ENCODE data around the gene COX7A1. TPM values are rescaled to one million over a fixed set of nuclear protein-coding genes. Genes with fewer than 3 reads are reported as not detected.
"Not testable (repeated sequence)": the region's sequence is repeated elsewhere in the genome, so short reads cannot be mapped to it uniquely, and the experiment has no call there.

COX7A1 gene
- total RNA-seq, 3 donors from 2014 or later, result 20.8 to 69.3 (median 29.5) TPM

DNA sequence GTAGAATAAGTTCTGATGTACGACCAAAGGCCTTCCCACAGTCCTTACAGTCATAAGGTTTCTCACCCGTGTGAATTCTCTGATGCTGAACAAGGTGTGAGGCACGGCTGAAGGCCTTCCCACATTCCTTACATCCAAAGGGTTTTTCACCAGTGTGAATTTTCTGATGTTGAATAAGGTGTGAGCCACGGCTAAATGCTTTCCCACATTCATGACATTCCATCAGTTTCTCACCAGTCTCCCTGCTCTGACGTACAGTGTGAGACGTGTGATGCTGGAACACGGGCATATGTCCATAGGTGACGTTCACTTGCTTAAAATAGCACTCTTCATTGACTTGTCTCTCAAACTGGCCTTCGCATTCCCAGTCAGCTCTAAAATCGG is 31.0 kb upstream of the COX7A1 start:
- no peaks in the 10 kb centered on the region for H3K36me3 ChIP-seq
- no peaks in the 10 kb centered on the region for H3K4me1 ChIP-seq
- no peak for DNase-seq (ENCODE audit: low spot score in 2 of 2)
- H3K9me3 ChIP-seq, result no peaks in the 10 kb centered on the region
- intact Hi-C loops (cut with DNase I; ENCODE audit: low total_unique reads), result no loop called here
- no peak overlapping the region for H3K4me3 ChIP-seq
- H3K27me3 ChIP-seq, result no peaks in the 10 kb centered on the region
- TF ChIP-seq POLR2A (IDR thresholded peaks at IDR 0.05) (no peak), POLR2AphosphoS5 (IDR thresholded peaks at IDR 0.05) (no peak)
- TF ChIP-seq, protein P1, sequence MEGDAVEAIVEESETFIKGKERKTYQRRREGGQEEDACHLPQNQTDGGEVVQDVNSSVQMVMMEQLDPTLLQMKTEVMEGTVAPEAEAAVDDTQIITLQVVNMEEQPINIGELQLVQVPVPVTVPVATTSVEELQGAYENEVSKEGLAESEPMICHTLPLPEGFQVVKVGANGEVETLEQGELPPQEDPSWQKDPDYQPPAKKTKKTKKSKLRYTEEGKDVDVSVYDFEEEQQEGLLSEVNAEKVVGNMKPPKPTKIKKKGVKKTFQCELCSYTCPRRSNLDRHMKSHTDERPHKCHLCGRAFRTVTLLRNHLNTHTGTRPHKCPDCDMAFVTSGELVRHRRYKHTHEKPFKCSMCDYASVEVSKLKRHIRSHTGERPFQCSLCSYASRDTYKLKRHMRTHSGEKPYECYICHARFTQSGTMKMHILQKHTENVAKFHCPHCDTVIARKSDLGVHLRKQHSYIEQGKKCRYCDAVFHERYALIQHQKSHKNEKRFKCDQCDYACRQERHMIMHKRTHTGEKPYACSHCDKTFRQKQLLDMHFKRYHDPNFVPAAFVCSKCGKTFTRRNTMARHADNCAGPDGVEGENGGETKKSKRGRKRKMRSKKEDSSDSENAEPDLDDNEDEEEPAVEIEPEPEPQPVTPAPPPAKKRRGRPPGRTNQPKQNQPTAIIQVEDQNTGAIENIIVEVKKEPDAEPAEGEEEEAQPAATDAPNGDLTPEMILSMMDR (IDR thresholded peaks at IDR 0.05), result no peak
- no peak overlapping the region for H3K27ac ChIP-seq

DNA sequence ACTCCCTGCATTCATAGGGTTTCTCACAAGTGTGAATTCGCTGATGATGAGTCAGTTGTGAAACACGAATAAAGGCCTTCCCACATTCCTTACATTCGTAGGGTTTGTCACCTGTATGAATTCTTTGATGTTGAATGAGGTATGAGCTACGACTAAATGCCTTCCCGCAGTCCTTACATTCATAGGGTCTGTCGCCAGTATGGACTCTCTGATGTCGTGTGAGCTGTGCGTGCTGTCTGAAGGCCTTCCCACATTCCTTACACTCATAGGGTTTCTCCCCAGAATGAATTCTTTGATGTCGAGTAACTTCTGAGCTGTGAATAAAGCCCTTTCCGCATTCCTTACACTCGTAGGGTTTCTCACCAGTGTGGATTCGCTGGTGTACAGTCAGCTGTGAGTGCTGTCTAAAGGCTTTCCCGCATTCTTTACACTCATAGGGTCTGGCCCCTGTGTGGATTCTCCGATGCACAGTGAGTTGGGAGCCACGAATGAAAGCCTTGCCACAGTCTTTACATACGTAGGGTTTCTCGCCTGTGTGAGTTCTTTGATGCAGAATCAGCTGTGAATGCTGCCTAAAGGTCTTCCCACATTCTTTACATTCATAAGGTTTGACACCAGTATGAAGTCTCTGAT is 30.5 kb upstream of the COX7A1 start:
- no peaks in the 10 kb centered on the region for H3K36me3 ChIP-seq
- H3K27ac ChIP-seq, result no peak overlapping the region
- intact Hi-C loops (cut with DNase I; ENCODE audit: low total_unique reads), result no loop called here
- H3K4me1 ChIP-seq, result no peaks in the 10 kb centered on the region
- H3K9me3 ChIP-seq, result no peaks in the 10 kb centered on the region
- no peak for DNase-seq (ENCODE audit: low spot score in 2 of 2)
- no peaks in the 10 kb centered on the region for H3K27me3 ChIP-seq
- TF ChIP-seq, protein P1 (IDR thresholded peaks at IDR 0.05), result no peak
- TF ChIP-seq POLR2AphosphoS5 (IDR thresholded peaks at IDR 0.05) (no peak), POLR2A (IDR thresholded peaks at IDR 0.05) (no peak)
- H3K4me3 ChIP-seq, result no peak overlapping the region

DNA sequence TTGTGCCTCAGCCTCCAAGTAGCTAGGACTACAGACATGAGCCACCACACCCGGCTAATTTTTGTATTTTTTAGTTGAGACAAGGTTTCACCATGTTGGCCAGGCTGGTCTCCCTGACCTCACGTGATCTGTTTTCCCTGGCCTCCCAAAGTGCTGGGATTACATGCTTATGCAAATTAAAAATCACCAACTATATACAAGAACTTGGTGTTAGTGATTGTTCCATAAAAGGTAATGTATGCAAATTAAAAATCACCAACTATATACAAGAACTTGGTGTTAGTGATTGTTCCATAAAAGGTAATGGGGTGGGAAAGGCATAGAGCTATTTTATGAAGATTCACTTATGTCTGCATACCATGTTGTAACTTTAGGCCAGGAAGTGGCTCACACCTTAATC is 26.8 kb upstream of the COX7A1 start:
- H3K4me1 ChIP-seq; H3K27ac ChIP-seq; H3K4me3 ChIP-seq; H3K36me3 ChIP-seq; H3K27me3 ChIP-seq; H3K9me3 ChIP-seq; DNase-seq (ENCODE audit: low spot score in 2 of 2): not testable (repeated sequence)
- intact Hi-C loops (cut with DNase I; ENCODE audit: low total_unique reads), result loop anchor here (10.0 kb wide), 1 partner anchor 54 kb away; no protein-coding TSS in a partner anchor

DNA sequence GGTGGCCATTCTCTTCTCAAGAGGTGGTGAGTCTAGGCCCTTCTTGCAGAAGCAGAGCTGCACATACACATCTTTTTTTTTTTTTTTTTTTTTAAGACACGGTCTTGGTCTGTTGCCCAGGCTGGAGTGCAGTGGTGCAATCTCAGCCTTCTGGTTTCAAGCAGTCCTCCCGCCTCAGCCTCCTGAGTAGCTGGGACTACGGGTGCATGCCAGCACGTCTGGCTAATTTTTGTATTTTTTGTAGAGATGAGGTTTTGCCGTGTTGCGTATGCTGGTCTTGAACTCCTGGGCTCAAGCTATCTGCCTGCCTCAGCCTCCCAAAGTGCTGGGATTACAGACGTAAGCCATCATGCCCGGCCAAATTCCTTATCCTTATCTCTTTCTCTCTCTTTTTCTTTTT is 21.6 kb upstream of the COX7A1 start:
- intact Hi-C loops (cut with DNase I; ENCODE audit: low total_unique reads), result loop anchor here (10.0 kb wide), 1 partner anchor 49 kb away; no protein-coding TSS in a partner anchor
- not testable (repeated sequence) for H3K9me3 ChIP-seq; H3K4me3 ChIP-seq; H3K27me3 ChIP-seq; H3K4me1 ChIP-seq; DNase-seq (ENCODE audit: low spot score in 2 of 2); H3K36me3 ChIP-seq; H3K27ac ChIP-seq

DNA sequence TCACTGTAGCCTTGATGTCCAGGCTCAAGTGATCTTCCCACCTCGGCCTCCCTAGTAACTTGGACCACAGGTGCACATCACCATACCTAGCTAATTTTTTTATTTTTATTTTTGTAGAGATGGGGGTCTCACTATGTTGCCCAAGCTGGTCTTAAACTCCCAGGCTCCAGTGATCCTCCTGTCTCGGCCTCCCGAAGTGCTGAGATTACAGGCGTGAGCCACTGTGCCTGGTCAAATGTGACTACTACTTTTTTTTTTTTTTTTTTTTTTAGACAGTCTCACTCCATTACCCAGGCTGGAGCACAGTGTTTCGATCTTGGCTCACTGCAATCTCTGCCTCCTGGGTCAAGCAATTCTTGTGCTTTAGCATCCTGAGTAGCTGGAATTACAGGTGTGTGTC is 20.6 kb upstream of the COX7A1 start:
- Histone ChIP-seq H3K27me3 (no peaks in the 10 kb centered on the region), H3K4me3 (no peak overlapping the region), H3K27ac (no peak overlapping the region), H3K9me3 (no peaks in the 10 kb centered on the region), H3K4me1 (no peaks in the 10 kb centered on the region), H3K36me3 (no peaks in the 10 kb centered on the region)
- TF ChIP-seq, protein P1 (IDR thresholded peaks at IDR 0.05), result no peak
- no peak for TF ChIP-seq POLR2A (IDR thresholded peaks at IDR 0.05)
- intact Hi-C loops (cut with DNase I; ENCODE audit: low total_unique reads), result loop anchor here (10.0 kb wide), 1 partner anchor 48 kb away; no protein-coding TSS in a partner anchor
- DNase-seq (ENCODE audit: low spot score in 2 of 2), result no peak

DNA sequence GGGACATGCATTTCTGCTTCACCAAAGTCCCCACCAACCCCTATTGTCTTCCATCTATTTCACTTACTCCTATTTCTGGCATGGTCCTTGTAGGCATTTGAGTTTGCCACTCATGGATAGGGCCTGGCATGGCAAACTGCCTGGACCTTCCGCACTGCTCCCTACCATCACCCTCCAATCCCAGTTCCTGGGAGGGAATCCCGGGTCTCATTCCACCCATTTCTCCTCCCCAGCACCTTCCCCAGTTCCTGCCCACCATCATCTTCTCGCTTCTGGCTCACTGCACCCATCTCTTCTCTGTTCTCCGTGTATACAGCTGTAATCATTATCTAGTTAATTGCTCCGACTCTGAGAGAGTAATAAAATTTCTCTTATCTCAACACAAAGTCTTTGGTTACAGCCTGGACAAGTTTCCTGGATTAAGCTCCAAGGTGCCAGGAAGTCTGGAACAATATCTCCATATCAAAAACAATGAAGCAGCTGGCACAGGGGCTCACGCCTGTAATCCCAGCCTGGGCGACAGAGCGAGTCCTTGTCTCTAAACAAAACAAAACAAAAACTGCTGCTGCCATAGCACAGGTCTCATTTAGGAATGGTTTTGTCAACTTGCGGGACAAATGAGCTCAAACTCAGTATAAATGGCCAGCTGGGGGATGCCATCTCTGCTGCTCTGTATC is 17.0 kb upstream of the COX7A1 start:
- Histone ChIP-seq H3K4me1 (no peaks in the 10 kb centered on the region), H3K27ac (peak overlapping the region; percentile 32 to 42), H3K27me3 (no peaks in the 10 kb centered on the region), H3K4me3 (no peak overlapping the region), H3K36me3 (no peaks in the 10 kb centered on the region), H3K9me3 (no peaks in the 10 kb centered on the region)
- intact Hi-C loops (cut with DNase I; ENCODE audit: low total_unique reads), result no loop called here
- DNase-seq (ENCODE audit: low spot score in 2 of 2), result no peak
- TF ChIP-seq, protein P1 (IDR thresholded peaks at IDR 0.05), result no peak
- TF ChIP-seq POLR2AphosphoS5 (IDR thresholded peaks at IDR 0.05) (no peak), POLR2A (IDR thresholded peaks at IDR 0.05) (no peak)
